Activated naive CD8-positive, alpha-beta T cell treated with anti-CD3 and anti-CD28 coated beads, Interleukin-2, amount 50 U/mL, for 24 hours (primary cell): ENCODE measurements around the gene SMURF1.

Source experiments
- ATAC-seq: fragments of 150-1000 bp; cut with Tn5 transposase; one replicate; pipeline ENCODE4 v1.10.0; 2021
- DNase-seq: peaks from one replicate; pipeline ENCODE4 v3.0.0; 2021
- H3K27ac Mint-ChIP-seq: one replicate; pipeline ENCODE4 v1.8.0; 2021; ENCODE audit warnings: mild to moderate bottlenecking, mixed read lengths
- H3K27me3 Mint-ChIP-seq: one replicate; pipeline ENCODE4 v1.8.0; 2021; ENCODE audit warnings: mixed read lengths
- H3K36me3 Mint-ChIP-seq: one replicate; pipeline ENCODE4 v1.8.0; 2021; ENCODE audit warnings: low read depth, mixed read lengths
- H3K4me1 Mint-ChIP-seq: one replicate; pipeline ENCODE4 v1.8.0; 2021; ENCODE audit warnings: mixed read lengths
- H3K4me3 Mint-ChIP-seq: one replicate; pipeline ENCODE4 v1.8.0; 2021; ENCODE audit warnings: mild to moderate bottlenecking, moderate library complexity, mixed read lengths
- H3K9me3 Mint-ChIP-seq: one replicate; pipeline ENCODE4 v1.8.0; 2021; ENCODE audit warnings: mixed read lengths

SMURF1 gene

GRCh38 chr7:99086532-99086931 lies 57.4 kb downstream of the SMURF1 start:
- Mint-ChIP-seq H3K4me1 (peaks cover 8% of the 10 kb centered on the region), H3K27ac (no peak overlapping the region), H3K9me3 (no peaks in the 10 kb centered on the region), H3K36me3 (peaks cover 18% of the 10 kb centered on the region), H3K4me3 (no peak overlapping the region), H3K27me3 (no peaks in the 10 kb centered on the region)
- DNase-seq, result no peak
- ATAC-seq, result no peak

DNA sequence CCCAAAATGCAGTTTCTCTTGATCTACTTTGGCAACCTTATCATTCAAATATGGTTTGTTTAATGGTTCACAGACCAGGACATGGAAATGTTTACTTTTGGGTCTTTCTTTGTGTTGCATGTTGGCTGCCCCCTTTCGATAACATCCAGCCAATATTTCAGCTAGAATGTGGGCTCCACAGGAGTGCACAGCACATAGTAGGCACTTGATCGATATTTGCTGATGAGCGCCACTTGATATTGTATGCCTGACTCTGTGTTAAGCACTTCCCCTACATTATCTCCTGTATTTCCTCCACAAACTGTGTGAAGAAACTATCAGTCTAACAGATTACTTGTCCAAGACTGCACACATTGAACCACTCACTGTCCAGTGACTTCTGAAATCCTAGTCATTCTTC lies 60.2 kb downstream of the SMURF1 start:
- Mint-ChIP-seq H3K4me1 (peaks cover 23% of the 10 kb centered on the region), H3K36me3 (peaks cover 18% of the 10 kb centered on the region), H3K27ac (no peak overlapping the region), H3K4me3 (no peak overlapping the region), H3K9me3 (no peaks in the 10 kb centered on the region), H3K27me3 (no peaks in the 10 kb centered on the region)
- ATAC-seq, result no peak
- no peak for DNase-seq

GRCh38 chr7:99083068-99083651 lies 60.7 kb downstream of the SMURF1 start:
- Mint-ChIP-seq H3K4me1 (peaks cover 21% of the 10 kb centered on the region), H3K4me3 (no peak overlapping the region), H3K27ac (no peak overlapping the region), H3K9me3 (no peaks in the 10 kb centered on the region), H3K27me3 (no peaks in the 10 kb centered on the region), H3K36me3 (peaks cover 13% of the 10 kb centered on the region)
- ATAC-seq, result no peak
- no peak for DNase-seq

DNA sequence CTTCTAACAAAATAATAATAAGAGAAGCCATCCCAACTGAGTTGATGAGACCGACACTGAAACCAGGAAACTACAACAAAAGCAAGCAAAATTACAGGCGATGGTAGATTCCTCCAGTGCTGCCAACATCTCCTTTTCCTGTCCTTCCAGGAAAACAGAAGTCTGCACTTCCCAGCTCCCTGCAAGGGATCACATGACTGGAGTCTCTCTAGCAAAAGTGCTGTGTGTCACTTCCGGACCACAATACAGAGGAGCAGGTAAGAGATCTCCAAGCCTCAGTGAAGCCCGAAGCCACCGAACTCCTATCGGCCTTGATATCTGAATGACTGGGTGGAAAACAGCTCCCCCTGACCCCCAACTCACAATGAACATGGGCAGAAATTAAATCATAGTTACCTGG lies 63.2 kb downstream of the SMURF1 start:
- DNase-seq (no peak), ATAC-seq (no peak)
- peaks cover 1% of the 10 kb centered on the region for H3K36me3 Mint-ChIP-seq
- no peaks in the 10 kb centered on the region for H3K27me3 Mint-ChIP-seq
- no peaks in the 10 kb centered on the region for H3K9me3 Mint-ChIP-seq
- H3K27ac Mint-ChIP-seq, result no peak overlapping the region
- peaks cover 27% of the 10 kb centered on the region for H3K4me1 Mint-ChIP-seq
- H3K4me3 Mint-ChIP-seq, result no peak overlapping the region

- peaks cover 27% of the 10 kb centered on the region for H3K4me1 Mint-ChIP-seq
- no peaks in the 10 kb centered on the region for H3K9me3 Mint-ChIP-seq
- ATAC-seq (no peak), DNase-seq (no peak)
- no peaks in the 10 kb centered on the region for H3K36me3 Mint-ChIP-seq
- no peaks in the 10 kb centered on the region for H3K27me3 Mint-ChIP-seq
- H3K4me3 Mint-ChIP-seq, result no peak overlapping the region
- peak overlapping the region; percentile 9 for H3K27ac Mint-ChIP-seq
Measured at GRCh38 chr7:99079104-99079503, 64.8 kb downstream of the SMURF1 start.

DNA sequence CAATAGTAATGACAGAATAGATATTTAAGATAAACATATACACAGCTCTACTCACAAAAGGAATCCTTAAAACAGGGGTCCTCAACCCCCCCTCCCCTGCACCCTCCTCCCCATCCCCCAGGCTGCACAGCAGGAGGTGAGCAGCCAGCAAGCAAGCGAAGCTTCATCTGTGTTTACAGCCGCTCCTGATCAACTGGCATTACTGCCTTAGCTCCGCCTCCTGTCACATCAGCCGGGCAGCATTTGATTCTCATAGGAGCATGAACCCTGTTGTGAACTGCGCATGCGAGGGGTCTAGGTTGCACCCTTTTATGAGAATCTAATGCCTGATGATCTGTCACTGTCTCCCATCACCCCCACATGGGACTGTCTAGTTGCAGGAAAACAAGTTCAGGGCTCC lies 65.5 kb downstream of the SMURF1 start:
- ATAC-seq, result no peak
- no peaks in the 10 kb centered on the region for H3K27me3 Mint-ChIP-seq
- no peaks in the 10 kb centered on the region for H3K36me3 Mint-ChIP-seq
- no peak overlapping the region for H3K27ac Mint-ChIP-seq
- H3K4me3 Mint-ChIP-seq, result no peak overlapping the region
- H3K4me1 Mint-ChIP-seq, result peaks cover 26% of the 10 kb centered on the region
- H3K9me3 Mint-ChIP-seq, result no peaks in the 10 kb centered on the region
- no peak for DNase-seq

GRCh38 chr7:99076615-99077014 lies 67.3 kb downstream of the SMURF1 start:
- Mint-ChIP-seq H3K4me1 (peaks cover 22% of the 10 kb centered on the region), H3K4me3 (no peak overlapping the region), H3K27me3 (no peaks in the 10 kb centered on the region), H3K27ac (no peak overlapping the region), H3K9me3 (no peaks in the 10 kb centered on the region), H3K36me3 (no peaks in the 10 kb centered on the region)
- no peak for ATAC-seq
- no peak for DNase-seq

- Mint-ChIP-seq H3K27me3 (no peaks in the 10 kb centered on the region), H3K4me3 (no peak overlapping the region), H3K36me3 (no peaks in the 10 kb centered on the region), H3K9me3 (no peaks in the 10 kb centered on the region), H3K4me1 (peaks cover 9% of the 10 kb centered on the region), H3K27ac (no peak overlapping the region)
- ATAC-seq (no peak), DNase-seq (no peak)
Measured at GRCh38 chr7:99073839-99074446, 70.0 kb downstream of the SMURF1 start.

DNA sequence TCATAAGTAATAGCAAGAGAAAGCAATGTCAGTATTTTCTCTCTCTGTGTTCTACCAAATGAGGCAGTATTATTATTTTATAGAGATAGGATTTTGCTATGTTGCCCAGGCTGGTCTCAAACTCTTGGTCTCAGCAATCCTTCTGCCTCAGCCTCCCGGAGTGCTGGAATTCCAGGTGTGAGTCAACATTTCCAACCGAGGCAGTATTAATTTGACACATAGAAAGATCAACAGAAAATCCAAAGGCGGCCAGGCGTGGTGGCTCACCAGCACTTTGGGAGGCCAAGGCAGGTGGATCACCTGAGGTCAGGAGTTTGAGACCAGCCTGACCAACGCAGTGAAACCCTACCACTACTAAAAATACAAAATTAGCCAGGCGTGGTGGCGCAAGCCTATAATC lies 71.8 kb downstream of the SMURF1 start:
- no peaks in the 10 kb centered on the region for H3K27me3 Mint-ChIP-seq
- H3K27ac Mint-ChIP-seq, result no peak overlapping the region
- ATAC-seq (no peak), DNase-seq (no peak)
- H3K4me1 Mint-ChIP-seq, result peaks cover 7% of the 10 kb centered on the region
- H3K4me3 Mint-ChIP-seq, result no peak overlapping the region
- H3K9me3 Mint-ChIP-seq, result no peaks in the 10 kb centered on the region
- no peaks in the 10 kb centered on the region for H3K36me3 Mint-ChIP-seq

DNA sequence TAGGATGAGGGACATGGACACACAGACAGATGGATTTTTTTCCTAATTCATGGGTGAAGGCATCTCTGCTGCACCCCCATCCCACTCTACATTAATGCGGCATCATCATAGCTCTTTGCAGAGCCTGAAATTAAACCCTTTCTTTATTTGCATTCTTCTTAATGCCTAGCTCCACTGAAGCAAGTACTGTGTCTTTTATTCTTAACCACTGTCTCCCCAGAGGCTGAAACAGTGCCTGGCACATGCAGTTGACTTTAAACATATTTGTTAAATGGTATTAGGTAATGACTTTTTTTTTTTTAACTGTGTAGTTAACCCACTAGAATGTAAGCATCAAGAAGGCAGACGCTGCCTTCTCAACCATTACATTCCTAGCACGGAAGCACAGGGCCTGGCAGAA lies 73.5 kb downstream of the SMURF1 start:
- H3K36me3 Mint-ChIP-seq, result no peaks in the 10 kb centered on the region
- no peaks in the 10 kb centered on the region for H3K27me3 Mint-ChIP-seq
- H3K27ac Mint-ChIP-seq, result no peak overlapping the region
- ATAC-seq (no peak), DNase-seq (no peak)
- peaks cover 1% of the 10 kb centered on the region for H3K4me1 Mint-ChIP-seq
- H3K4me3 Mint-ChIP-seq, result no peak overlapping the region
- H3K9me3 Mint-ChIP-seq, result no peaks in the 10 kb centered on the region

DNA sequence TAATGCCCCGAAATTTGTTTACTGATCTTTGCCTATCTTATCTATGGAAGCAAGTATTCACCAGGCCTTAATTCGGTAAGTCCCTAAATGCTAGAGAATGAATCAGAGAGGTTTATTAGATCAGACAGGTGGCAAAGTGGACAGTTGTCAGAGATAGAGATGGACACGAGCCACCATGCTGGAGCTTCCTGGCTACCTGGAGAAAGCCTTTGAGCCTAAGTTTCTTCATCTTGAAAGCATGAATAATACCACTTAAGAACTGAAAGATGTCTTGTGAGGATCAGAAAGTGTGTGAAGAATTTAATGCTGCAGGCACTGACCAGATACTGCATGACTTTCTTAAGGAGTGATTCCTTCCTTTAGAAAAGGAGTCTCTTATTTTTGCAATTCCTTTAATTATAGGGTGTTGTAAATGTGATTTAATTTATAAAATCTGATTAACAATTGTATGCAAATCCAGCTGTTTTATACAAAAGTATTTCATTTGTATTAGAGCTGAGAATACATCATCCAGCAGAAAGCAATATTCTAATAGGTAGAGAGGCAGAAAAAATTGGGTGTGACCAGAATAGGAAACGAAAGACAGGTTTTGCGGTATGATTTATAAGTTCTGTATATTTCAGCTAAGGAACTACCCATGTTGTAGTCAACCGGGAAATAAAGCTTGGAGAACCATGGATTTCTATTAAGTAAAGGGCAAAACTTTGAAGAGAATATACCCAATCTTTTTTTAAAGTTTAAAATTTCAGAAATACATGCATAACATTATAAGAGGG lies 82.7 kb downstream of the SMURF1 start:
- no peak for ATAC-seq
- no peak for DNase-seq
- Mint-ChIP-seq H3K4me1 (peaks cover 6% of the 10 kb centered on the region), H3K36me3 (peaks cover 11% of the 10 kb centered on the region), H3K4me3 (no peak overlapping the region), H3K27ac (no peak overlapping the region), H3K9me3 (no peaks in the 10 kb centered on the region), H3K27me3 (no peaks in the 10 kb centered on the region)

GRCh38 chr7:99054781-99055180 lies 89.1 kb downstream of the SMURF1 start:
- Mint-ChIP-seq H3K4me1 (peaks cover 15% of the 10 kb centered on the region), H3K36me3 (peaks cover 35% of the 10 kb centered on the region), H3K27me3 (no peaks in the 10 kb centered on the region), H3K27ac (no peak overlapping the region), H3K4me3 (no peak overlapping the region), H3K9me3 (no peaks in the 10 kb centered on the region)
- ATAC-seq (no peak), DNase-seq (no peak)

DNA sequence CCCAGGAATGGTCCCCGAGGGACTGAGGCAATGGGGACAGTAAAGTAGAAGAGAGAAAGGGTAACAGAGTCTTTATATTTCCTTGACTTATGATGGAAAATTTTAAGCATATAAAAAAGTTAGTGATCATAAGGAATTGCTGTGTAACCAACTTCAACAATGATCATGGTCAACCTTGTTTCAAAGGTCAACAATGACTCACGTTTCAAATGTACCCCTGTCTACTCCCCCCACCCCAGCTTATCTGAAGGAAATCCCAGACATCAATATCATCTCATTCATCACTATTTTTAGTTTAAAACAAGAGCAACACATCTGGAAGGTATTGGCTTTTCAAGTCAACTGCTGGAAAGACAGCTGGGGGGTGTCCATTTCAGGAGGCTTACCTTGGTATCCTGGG lies 92.9 kb downstream of the SMURF1 start:
- Mint-ChIP-seq H3K36me3 (peaks cover 39% of the 10 kb centered on the region), H3K27me3 (no peaks in the 10 kb centered on the region), H3K27ac (peak overlapping the region; percentile 76)

DNA sequence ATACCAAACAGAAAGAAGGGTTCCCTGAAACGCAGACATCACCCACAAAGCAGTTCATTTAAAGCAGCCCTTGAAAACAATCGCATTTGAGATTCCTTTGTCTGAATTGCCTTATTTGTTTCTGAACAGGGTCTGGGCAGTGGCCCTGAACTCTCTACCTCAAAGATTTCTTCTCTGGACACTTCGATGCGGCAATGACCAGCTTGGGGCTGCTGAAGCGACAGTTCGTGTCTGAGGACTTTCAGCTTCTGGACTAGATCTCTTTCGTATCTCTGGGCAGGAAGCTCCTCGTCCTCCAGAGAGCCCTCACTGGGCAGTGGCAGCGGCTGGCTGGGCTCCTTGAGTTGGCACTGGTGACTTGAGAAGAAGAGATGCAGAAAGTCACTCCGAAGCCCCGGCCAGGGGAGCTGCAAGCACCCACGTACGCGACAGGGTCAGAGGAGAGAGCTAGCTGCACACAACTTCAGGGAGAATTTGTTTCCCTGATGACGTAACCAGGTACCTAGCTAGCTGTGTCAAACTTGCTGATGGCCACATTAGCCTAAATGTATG lies 96.3 kb downstream of the SMURF1 start:
- Mint-ChIP-seq H3K27ac (no peak overlapping the region), H3K36me3 (peaks cover 53% of the 10 kb centered on the region), H3K27me3 (no peaks in the 10 kb centered on the region)

More for the DNA sequence above, 92.9 kb downstream of the SMURF1 start:
- no peak for DNase-seq
- Mint-ChIP-seq H3K4me1 (peaks cover 15% of the 10 kb centered on the region), H3K4me3 (no peak overlapping the region), H3K9me3 (no peaks in the 10 kb centered on the region)
- peak; percentile 61 for ATAC-seq

GRCh38 chr7:99046722-99047121 lies 97.2 kb downstream of the SMURF1 start:
- Mint-ChIP-seq H3K27me3 (no peaks in the 10 kb centered on the region), H3K4me3 (no peak overlapping the region), H3K27ac (no peak overlapping the region), H3K4me1 (peaks cover 15% of the 10 kb centered on the region), H3K9me3 (no peaks in the 10 kb centered on the region), H3K36me3 (peaks cover 50% of the 10 kb centered on the region)
- no peak for DNase-seq
- no peak for ATAC-seq

More for the DNA sequence above, 96.3 kb downstream of the SMURF1 start:
- Mint-ChIP-seq H3K4me1 (peaks cover 15% of the 10 kb centered on the region), H3K4me3 (no peak overlapping the region), H3K9me3 (no peaks in the 10 kb centered on the region)
- no peak for DNase-seq
- no peak for ATAC-seq
